Type B pancreatic cell (in vitro differentiated cells): ENCODE data around the gene HAT1. TPM values are rescaled to one million over a fixed set of nuclear protein-coding genes. Genes with fewer than 3 reads are reported as not detected.

Experiments
- DNase-seq: peaks from one replicate; pipeline ENCODE4 v3.0.0; 2021; ENCODE audit warnings: mixed read lengths; ENCODE audit not compliant: unreplicated experiment; ENCODE audit errors: extremely low spot score
- H3K27ac Mint-ChIP-seq: 2 replicates; pipeline ENCODE4 v1.8.0; 2021; ENCODE audit warnings: mild to moderate bottlenecking, mixed read lengths
- H3K27me3 Mint-ChIP-seq: 2 replicates; pipeline ENCODE4 v1.8.0; 2021; ENCODE audit warnings: mixed read lengths
- H3K36me3 Mint-ChIP-seq: 2 replicates; pipeline ENCODE4 v1.8.0; 2021; ENCODE audit warnings: mixed read lengths
- H3K4me1 Mint-ChIP-seq: one replicate; pipeline ENCODE4 v1.8.0; 2021; ENCODE audit warnings: mixed read lengths; ENCODE audit not compliant: unreplicated experiment
- H3K4me3 Mint-ChIP-seq: 2 replicates; pipeline ENCODE4 v1.8.0; 2021; ENCODE audit warnings: mild to moderate bottlenecking, mixed read lengths
- H3K9me3 Mint-ChIP-seq: 2 replicates; pipeline ENCODE4 v1.8.0; 2021; ENCODE audit warnings: mixed read lengths
- total RNA-seq: library from RNA; stranded (reverse); gene quantifications from 2 replicates; pipeline ENCODE4 v1.2.1, GENCODE V29; 2021; ENCODE audit warnings: low replicate concordance
- TF ChIP-seq, protein P1 (sequence below): fragments of 200-600 bp; sonication (generic); conservative IDR thresholded peaks from 2 replicates; pipeline ENCODE4 v1.5.0; 2021; ENCODE audit warnings: antibody characterized with exemption, mild to moderate bottlenecking

The HAT1 gene
- total RNA-seq, 1 donor from 2014 or later = 43.1 TPM

DNA sequence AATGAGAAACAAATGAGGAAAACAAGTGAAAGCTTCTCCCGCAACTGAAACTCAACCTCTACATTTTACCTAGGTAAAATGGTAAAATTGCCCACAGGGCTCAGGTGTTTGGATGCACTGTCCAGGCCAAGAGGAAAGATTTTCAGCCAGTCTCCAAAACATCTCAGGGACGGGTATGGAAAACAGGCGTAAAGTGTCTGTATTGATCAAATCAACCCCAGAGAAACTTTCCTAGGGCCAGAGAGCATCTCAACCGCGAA lies 361 bp upstream of the HAT1 start:
- Mint-ChIP-seq H3K27ac (peak overlapping the region; percentile 97), H3K4me3 (peak overlapping the region; percentile 95), H3K27me3 (no peaks in the 10 kb centered on the region), H3K4me1 (peaks cover 19% of the 10 kb centered on the region), H3K36me3 (peaks cover 2% of the 10 kb centered on the region), H3K9me3 (no peaks in the 10 kb centered on the region)
- TF ChIP-seq, protein P1, sequence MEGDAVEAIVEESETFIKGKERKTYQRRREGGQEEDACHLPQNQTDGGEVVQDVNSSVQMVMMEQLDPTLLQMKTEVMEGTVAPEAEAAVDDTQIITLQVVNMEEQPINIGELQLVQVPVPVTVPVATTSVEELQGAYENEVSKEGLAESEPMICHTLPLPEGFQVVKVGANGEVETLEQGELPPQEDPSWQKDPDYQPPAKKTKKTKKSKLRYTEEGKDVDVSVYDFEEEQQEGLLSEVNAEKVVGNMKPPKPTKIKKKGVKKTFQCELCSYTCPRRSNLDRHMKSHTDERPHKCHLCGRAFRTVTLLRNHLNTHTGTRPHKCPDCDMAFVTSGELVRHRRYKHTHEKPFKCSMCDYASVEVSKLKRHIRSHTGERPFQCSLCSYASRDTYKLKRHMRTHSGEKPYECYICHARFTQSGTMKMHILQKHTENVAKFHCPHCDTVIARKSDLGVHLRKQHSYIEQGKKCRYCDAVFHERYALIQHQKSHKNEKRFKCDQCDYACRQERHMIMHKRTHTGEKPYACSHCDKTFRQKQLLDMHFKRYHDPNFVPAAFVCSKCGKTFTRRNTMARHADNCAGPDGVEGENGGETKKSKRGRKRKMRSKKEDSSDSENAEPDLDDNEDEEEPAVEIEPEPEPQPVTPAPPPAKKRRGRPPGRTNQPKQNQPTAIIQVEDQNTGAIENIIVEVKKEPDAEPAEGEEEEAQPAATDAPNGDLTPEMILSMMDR = no peak
- DNase-seq = no peak

DNA sequence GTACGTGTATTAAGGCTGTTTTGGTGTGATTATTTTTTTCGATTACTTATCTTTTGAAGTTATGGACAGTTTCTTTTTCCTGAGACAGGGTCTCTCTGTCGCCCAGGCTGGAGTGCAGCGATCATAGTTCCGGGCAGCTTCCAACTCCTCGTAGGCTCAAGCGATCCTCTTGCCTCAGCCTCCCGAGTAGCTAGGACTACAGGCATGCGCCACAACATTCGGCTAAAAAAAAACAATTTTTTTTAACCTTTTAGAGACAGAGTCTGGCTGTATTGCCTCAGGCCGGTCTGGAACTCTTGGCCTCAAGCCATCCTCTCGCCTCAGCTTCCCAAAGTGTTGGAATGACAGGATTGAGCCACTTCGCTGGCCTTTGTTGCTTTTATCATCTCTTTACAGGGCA lies 945 bp downstream of the HAT1 start:
- no peaks in the 10 kb centered on the region for H3K27me3 Mint-ChIP-seq
- H3K36me3 Mint-ChIP-seq = peaks cover 7% of the 10 kb centered on the region
- TF ChIP-seq, protein P1 = no peak
- H3K9me3 Mint-ChIP-seq = no peaks in the 10 kb centered on the region
- peaks cover 19% of the 10 kb centered on the region for H3K4me1 Mint-ChIP-seq
- H3K4me3 Mint-ChIP-seq = peak overlapping the region; percentile 95
- peak overlapping the region; percentile 97 for H3K27ac Mint-ChIP-seq
- no peak for DNase-seq

DNA sequence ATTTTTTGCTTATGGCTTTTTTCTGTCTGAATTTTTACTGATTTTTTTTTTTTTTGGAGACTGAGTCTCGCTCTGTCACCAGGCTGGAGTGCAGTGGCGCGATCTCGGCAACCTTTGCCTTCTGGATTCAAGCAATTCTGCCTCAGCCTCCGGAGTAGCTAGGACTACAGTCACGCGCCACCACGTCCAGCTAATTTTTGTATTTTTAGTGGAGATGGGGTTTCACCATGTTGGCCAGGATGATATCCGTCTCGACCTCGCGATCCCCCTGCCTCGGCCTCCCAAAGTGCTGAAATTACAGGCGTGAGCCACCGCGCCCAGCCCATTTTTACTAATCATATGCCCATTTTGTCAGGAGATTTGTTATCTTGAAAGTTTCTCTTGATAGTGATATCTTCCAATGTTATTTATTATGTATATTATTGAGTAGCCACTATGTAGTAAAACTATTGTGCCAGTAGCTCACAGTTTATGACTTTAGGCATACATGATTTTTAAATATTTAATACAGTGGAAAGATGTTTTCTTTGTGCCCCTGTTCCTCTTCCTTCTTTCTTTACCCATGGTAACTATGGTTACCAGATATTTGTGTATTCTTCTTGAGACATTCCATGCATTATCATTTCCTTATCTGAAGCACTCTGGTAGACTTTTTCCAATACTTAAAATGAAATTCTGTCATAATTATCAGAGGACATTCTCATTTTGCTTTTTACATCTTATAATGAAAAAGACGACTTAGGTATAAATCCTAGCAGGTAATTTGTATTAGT lies 2.1 kb downstream of the HAT1 start:
- TF ChIP-seq, protein P1 = no peak
- peaks cover 19% of the 10 kb centered on the region for H3K4me1 Mint-ChIP-seq
- no peaks in the 10 kb centered on the region for H3K27me3 Mint-ChIP-seq
- H3K27ac Mint-ChIP-seq = peak overlapping the region; percentile 97
- no peak for DNase-seq
- peak overlapping the region; percentile 95 for H3K4me3 Mint-ChIP-seq
- H3K36me3 Mint-ChIP-seq = peaks cover 12% of the 10 kb centered on the region
- no peaks in the 10 kb centered on the region for H3K9me3 Mint-ChIP-seq

DNA sequence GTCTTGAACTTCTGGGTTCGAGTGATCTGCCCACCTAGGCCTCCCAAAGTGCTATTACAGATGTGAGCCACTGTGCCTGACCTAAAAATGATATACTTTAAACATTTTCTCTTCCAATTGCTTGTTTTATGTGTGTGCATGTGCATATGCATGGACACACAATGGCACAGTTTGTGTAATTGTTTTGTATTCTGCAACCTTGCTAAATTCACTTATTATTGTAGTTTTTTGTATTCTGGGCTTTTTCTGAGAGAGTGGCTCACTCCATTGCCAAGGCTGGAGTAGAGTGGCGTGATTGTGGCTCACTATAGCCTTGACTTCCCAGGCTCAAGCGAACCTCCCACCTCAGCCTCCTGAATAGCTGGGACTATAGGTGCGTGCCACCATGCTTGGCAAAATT lies 8.1 kb downstream of the HAT1 start:
- Mint-ChIP-seq H3K4me1 (no peaks in the 10 kb centered on the region), H3K36me3 (peaks cover 37% of the 10 kb centered on the region), H3K9me3 (no peaks in the 10 kb centered on the region), H3K27ac (no peak overlapping the region), H3K27me3 (no peaks in the 10 kb centered on the region), H3K4me3 (no peak overlapping the region)
- TF ChIP-seq, protein P1 = no peak
- no peak for DNase-seq

DNA sequence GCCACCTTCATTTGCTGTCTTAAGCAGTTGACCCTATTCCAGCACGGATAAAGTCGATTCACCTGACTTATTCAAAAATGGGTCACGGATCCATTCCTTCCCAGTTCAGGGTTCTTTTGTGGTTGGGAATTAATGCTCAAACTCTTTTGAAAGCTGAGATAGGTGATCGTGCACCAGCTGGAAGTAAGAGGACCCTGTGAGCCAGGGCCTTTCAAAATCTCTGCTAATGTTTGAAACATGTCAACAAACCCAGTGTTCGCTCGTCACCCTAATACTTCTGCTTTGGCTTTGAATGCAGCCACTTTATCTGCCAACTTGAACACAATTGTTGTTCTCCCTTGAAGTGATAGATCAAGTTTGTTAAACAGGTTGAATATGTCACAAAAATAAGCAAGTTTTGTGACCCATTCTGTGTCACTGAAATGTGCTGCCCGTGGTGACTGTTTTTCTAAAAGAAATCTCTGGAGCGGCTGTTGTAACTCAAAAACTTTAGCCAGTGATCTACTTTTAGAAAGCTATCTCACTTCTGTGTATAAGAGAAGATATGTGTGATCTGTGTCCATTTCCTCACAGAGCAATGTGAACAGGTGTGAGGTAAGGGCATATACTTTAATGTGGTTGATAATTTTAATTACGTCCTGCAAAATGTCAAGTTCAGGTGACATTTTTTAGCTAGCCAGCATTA lies 16.9 kb downstream of the HAT1 start:
- DNase-seq = no peak
- H3K4me3 Mint-ChIP-seq = no peak overlapping the region
- H3K9me3 Mint-ChIP-seq = no peaks in the 10 kb centered on the region
- H3K36me3 Mint-ChIP-seq = peaks cover 33% of the 10 kb centered on the region
- no peak overlapping the region for H3K27ac Mint-ChIP-seq
- H3K4me1 Mint-ChIP-seq = no peaks in the 10 kb centered on the region
- TF ChIP-seq, protein P1 = no peak
- no peaks in the 10 kb centered on the region for H3K27me3 Mint-ChIP-seq
